ENCODE measurements around the gene ATP6V0B. TPM values are rescaled to one million over a fixed set of nuclear protein-coding genes. Genes with fewer than 3 reads are reported as not detected.
A peak's percentile ranks its signal among the peaks of the same experiment; 100 is the strongest.

ATP6V0B gene
- total RNA-seq: 156 TPM
- polyA plus RNA-seq (ENCODE audit: insufficient read depth, low read depth, low replicate concordance): 636 TPM
- long read RNA-seq, donor 1, transcript ATP6V0B-213 (7 exons, 1,685 nt): minor isoform, 9 of 73 reads
- long read RNA-seq, donor 1, transcript ATP6V0B-205 (8 exons, 1,298 nt): major isoform, 51 of 73 reads
- long read RNA-seq, donor 1, partial matches to known transcripts: 7 of 73 reads
- long read RNA-seq, donor 1, other reads (novel, unspliced or antisense): 0 of 73 reads
- long read RNA-seq, donor 2, transcript ATP6V0B-205 (8 exons, 1,298 nt): major isoform, 71 of 84 reads
- long read RNA-seq, donor 2, transcript ATP6V0B-213 (7 exons, 1,685 nt): minor isoform, 7 of 84 reads
- long read RNA-seq, donor 2, partial matches to known transcripts: 0 of 84 reads
- long read RNA-seq, donor 2, other reads (novel, unspliced or antisense): 0 of 84 reads
- long read RNA-seq, donor 3, transcript ATP6V0B-213 (7 exons, 1,685 nt): minor isoform, 10 of 118 reads
- long read RNA-seq, donor 3, transcript ATP6V0B-201 (7 exons, 944 nt): minor isoform, 7 of 118 reads
- long read RNA-seq, donor 3, transcript ATP6V0B-205 (8 exons, 1,298 nt): major isoform, 96 of 118 reads
- long read RNA-seq, donor 3, partial matches to known transcripts: 0 of 118 reads
- long read RNA-seq, donor 3, other reads (novel, unspliced or antisense): 0 of 118 reads
- long read RNA-seq, donor 4, transcript ATP6V0B-205 (8 exons, 1,298 nt): major isoform, 70 of 89 reads
- long read RNA-seq, donor 4, transcript ATP6V0B-201 (7 exons, 944 nt): minor isoform, 5 of 89 reads
- long read RNA-seq, donor 4, transcript ATP6V0B-213 (7 exons, 1,685 nt): minor isoform, 8 of 89 reads
- long read RNA-seq, donor 4, partial matches to known transcripts: 6 of 89 reads
- long read RNA-seq, donor 4, other reads (novel, unspliced or antisense): 0 of 89 reads
- long read RNA-seq, donor 5, transcript ATP6V0B-205 (8 exons, 1,298 nt): major isoform, 8 of 9 reads
- long read RNA-seq, donor 5, partial matches to known transcripts: 0 of 9 reads
- long read RNA-seq, donor 5, other reads (novel, unspliced or antisense): 0 of 9 reads
- long read RNA-seq, donor 6, transcript ATP6V0B-213 (7 exons, 1,685 nt): minor isoform, 5 of 205 reads
- long read RNA-seq, donor 6, transcript ATP6V0B-205 (8 exons, 1,298 nt): major isoform, 119 of 205 reads
- long read RNA-seq, donor 6, transcript ATP6V0B-201 (7 exons, 944 nt): minor isoform, 7 of 205 reads
- long read RNA-seq, donor 6, partial matches to known transcripts: 62 of 205 reads
- long read RNA-seq, donor 6, other reads (novel, unspliced or antisense): 6 of 205 reads
- long read RNA-seq, donor 7, transcript ATP6V0B-205 (8 exons, 1,298 nt): major isoform, 91 of 127 reads
- long read RNA-seq, donor 7, transcript ATP6V0B-201 (7 exons, 944 nt): minor isoform, 10 of 127 reads
- long read RNA-seq, donor 7, partial matches to known transcripts: 4 of 127 reads
- long read RNA-seq, donor 7, other reads (novel, unspliced or antisense): 19 of 127 reads
- long read RNA-seq, donor 8, transcript ATP6V0B-213 (7 exons, 1,685 nt): minor isoform, 8 of 106 reads
- long read RNA-seq, donor 8, transcript ATP6V0B-211 (6 exons, 825 nt): minor isoform, 5 of 106 reads
- long read RNA-seq, donor 8, transcript ATP6V0B-205 (8 exons, 1,298 nt): major isoform, 76 of 106 reads
- long read RNA-seq, donor 8, transcript ATP6V0B-201 (7 exons, 944 nt): minor isoform, 7 of 106 reads
- long read RNA-seq, donor 8, partial matches to known transcripts: 9 of 106 reads
- long read RNA-seq, donor 8, other reads (novel, unspliced or antisense): 0 of 106 reads
- long read RNA-seq, donor 9, transcript ATP6V0B-213 (7 exons, 1,685 nt): minor isoform, 7 of 67 reads
- long read RNA-seq, donor 9, transcript ATP6V0B-205 (8 exons, 1,298 nt): major isoform, 55 of 67 reads
- long read RNA-seq, donor 9, partial matches to known transcripts: 0 of 67 reads
- long read RNA-seq, donor 9, other reads (novel, unspliced or antisense): 0 of 67 reads
- long read RNA-seq, donor 10, transcript ATP6V0B-205 (8 exons, 1,298 nt): major isoform, 54 of 114 reads
- long read RNA-seq, donor 10, transcript ATP6V0B-213 (7 exons, 1,685 nt): minor isoform, 8 of 114 reads
- long read RNA-seq, donor 10, partial matches to known transcripts: 46 of 114 reads
- long read RNA-seq, donor 10, other reads (novel, unspliced or antisense): 0 of 114 reads

- H3K27ac ChIP-seq (ENCODE audit: low read depth in 2 of 2, low read length in 2 of 2): peak within 1 kb of the TSS; percentile 97
- H3K9ac ChIP-seq (ENCODE audit: low read length in 3 of 3): peak within 1 kb of the TSS; percentile 53 to 88 (median 85)
- peak; percentile 95 to 99 (median 96) for DNase-seq
- H3K27me3 ChIP-seq (ENCODE audit: control insufficient read depth, insufficient read depth, low read length): no peaks in the 10 kb centered on the region
- peak within 1 kb of the TSS; percentile 64 to 81 (median 73) for H3K4me3 ChIP-seq (ENCODE audit: low read length in 3 of 3)
- H3K9me3 ChIP-seq (ENCODE audit: control insufficient read depth in 2 of 3, insufficient read depth in 1 of 3, low read length in 3 of 3): no peaks in the 10 kb centered on the region
- FAIRE-seq: no peak
- peaks cover 0 to 44% (median 8%) of the 10 kb centered on the region in 3 donors for H3K4me1 ChIP-seq (ENCODE audit: control insufficient read depth in 2 of 3, insufficient read depth in 2 of 3, low read depth in 1 of 3, low read length in 3 of 3)
- peaks cover 4 to 26% (median 5%) of the 10 kb centered on the region in 3 donors for H3K36me3 ChIP-seq (ENCODE audit: control insufficient read depth in 2 of 3, insufficient read depth in 3 of 3, low read length in 3 of 3)
- peak; percentile 27 for TF ChIP-seq CTCF (IDR thresholded peaks at IDR 0.05; ENCODE audit: borderline replicate concordance, extremely low read depth, insufficient read depth)
- intact Hi-C loops (cut with DNase I): no loop called here
These were observed at the start of gene ATP6V0B for GRCh38 chr1:43974443-43975248. TSS of gene ATP6V0B (plus strand) at chr1:43974960. CDS start at chr1:43975041, 81 bp downstream.

- no peak overlapping the region for H3K27ac ChIP-seq (ENCODE audit: low read depth in 2 of 2, low read length in 2 of 2)
- TF ChIP-seq CTCF (IDR thresholded peaks at IDR 0.05; ENCODE audit: borderline replicate concordance, extremely low read depth, insufficient read depth): no peak
- H3K36me3 ChIP-seq (ENCODE audit: control insufficient read depth in 2 of 3, insufficient read depth in 3 of 3, low read length in 3 of 3): peaks cover 0 to 4% (median 0%) of the 10 kb centered on the region in 3 donors
- H3K4me1 ChIP-seq (ENCODE audit: control insufficient read depth in 2 of 3, insufficient read depth in 2 of 3, low read depth in 1 of 3, low read length in 3 of 3): no peaks in the 10 kb centered on the region
- intact Hi-C loops (cut with DNase I): no loop called here
- no peak for DNase-seq
- H3K9me3 ChIP-seq (ENCODE audit: control insufficient read depth in 2 of 3, insufficient read depth in 1 of 3, low read length in 3 of 3): no peaks in the 10 kb centered on the region
- no peaks in the 10 kb centered on the region for H3K27me3 ChIP-seq (ENCODE audit: control insufficient read depth, insufficient read depth, low read length)
- no peak overlapping the region for H3K4me3 ChIP-seq (ENCODE audit: low read length in 3 of 3)
- no peak overlapping the region for H3K9ac ChIP-seq (ENCODE audit: low read length in 3 of 3)
- no peak for FAIRE-seq
These were observed 48.9 kb upstream of the ATP6V0B start for GRCh38 chr1:43925846-43926245.
